NCI-H187 treated with DMSO at 0.1 percent for 48 hours (cell line): ENCODE data around the gene INF2.

ENCODE experiments used
- DNase-seq: peaks from one replicate; lab custom pipeline; 2025; lab: John Stamatoyannopoulos, UW

The INF2 gene

DNA sequence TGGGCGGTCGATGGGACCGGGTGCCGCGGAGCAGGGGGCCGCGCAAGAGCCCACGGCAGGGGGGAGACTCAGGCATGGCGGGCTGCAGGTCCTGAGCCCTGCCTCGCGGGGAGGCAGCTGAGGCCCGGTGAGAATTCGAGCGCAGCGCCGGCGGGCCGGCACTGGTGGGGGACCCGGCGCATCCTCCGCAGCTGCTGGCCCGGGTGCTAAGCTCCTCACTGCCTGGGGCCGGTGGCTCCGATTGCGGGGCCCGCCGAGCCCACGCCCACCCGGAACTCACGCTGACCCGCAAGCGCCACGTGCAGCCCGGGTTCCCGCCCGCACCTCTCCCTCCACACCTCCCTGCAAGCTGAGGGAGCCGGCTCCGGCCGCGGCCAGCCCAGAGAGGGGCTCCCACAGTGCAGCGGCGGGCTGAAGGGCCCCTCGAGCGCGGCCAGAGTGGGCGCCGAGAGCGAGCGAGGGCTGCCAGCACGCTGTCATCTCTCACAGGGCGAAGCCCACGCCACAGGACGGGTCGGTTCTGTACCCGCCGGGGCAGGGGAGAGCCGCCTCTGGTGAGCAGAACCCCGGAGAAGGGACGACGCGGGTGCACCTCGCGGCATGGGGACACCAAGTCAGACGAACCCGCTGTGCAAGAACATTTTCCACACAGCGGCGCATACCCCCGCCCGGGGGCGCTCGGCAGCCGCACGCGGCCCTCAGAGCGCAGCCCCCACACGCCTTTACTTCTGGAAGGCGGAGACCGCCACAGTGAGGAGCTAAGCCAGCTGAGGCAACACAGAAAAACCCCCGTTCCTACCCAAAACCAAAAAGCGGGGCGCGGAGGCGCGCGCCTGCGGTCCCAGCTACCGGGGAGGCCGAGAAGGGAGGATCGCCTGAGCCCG is 62.4 kb downstream of the INF2 start:
- DNase-seq: no peak

GRCh38 chr14:104752423-104752734 is 63.0 kb downstream of the INF2 start:
- no peak for DNase-seq

DNA sequence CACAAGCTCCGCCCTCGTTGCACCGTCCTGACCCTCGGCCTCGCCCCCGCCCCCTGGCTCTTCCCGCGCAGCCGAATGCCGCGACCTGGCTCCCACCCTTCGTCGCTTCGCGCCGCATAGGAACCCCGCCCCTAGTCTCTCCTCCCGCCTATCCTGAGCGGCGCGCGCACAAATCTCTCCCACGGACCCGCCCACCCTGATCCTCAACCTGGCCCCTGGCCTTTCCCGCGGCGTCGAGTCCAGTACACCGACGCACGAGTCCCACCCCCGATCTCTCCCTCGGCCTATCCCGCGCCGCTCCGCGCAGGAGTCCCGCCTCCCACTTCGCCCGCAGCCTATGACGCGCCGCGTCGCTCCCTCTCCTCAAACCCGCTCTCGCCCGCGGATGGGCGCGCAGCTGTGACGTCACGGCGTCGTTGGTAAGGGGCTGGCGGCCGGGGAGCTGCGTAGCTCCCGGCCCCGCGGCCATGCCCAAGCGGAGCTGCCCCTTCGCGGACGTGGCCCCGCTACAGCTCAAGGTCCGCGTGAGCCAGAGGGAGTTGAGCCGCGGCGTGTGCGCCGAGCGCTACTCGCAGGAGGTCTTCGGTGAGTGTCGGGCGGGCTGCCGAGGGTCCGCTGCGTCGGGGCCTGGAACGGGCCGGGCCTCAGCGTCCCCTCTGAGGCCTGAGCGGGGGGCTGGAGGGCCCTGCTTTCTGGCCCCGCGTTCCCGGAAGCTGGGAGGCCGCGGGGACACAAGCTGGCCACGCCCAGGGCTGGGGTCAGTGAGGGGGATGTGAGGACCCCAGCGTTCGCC is 63.5 kb downstream of the INF2 start, which contains the start of gene SIVA1:
Gene SIVA1 (plus strand): TSS at position 413 of the 793 bp plus-strand sequence. CDS start 55 bp downstream, at position 468.
- peak; percentile 97 for DNase-seq

GRCh38 chr14:104753528-104754212 is 64.3 kb downstream of the INF2 start:
- no peak for DNase-seq

GRCh38 chr14:104754213-104754851 is 64.9 kb downstream of the INF2 start:
- no peak for DNase-seq

DNA sequence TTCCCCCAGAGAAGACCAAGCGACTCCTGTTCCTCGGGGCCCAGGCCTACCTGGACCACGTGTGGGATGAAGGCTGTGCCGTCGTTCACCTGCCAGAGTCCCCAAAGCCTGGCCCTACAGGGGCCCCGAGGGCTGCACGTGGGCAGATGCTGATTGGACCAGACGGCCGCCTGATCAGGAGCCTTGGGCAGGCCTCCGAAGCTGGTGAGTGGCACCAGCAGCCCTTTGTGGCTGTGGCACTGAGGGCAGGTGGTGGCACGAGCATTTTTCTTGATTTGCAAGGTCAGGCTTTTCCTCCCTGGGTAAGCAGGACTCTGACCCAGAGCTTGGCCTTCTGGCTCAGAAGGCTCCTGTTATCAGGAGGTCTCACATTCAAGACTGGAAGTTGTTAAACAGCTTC is 66.2 kb downstream of the INF2 start:
- no peak for DNase-seq

DNA sequence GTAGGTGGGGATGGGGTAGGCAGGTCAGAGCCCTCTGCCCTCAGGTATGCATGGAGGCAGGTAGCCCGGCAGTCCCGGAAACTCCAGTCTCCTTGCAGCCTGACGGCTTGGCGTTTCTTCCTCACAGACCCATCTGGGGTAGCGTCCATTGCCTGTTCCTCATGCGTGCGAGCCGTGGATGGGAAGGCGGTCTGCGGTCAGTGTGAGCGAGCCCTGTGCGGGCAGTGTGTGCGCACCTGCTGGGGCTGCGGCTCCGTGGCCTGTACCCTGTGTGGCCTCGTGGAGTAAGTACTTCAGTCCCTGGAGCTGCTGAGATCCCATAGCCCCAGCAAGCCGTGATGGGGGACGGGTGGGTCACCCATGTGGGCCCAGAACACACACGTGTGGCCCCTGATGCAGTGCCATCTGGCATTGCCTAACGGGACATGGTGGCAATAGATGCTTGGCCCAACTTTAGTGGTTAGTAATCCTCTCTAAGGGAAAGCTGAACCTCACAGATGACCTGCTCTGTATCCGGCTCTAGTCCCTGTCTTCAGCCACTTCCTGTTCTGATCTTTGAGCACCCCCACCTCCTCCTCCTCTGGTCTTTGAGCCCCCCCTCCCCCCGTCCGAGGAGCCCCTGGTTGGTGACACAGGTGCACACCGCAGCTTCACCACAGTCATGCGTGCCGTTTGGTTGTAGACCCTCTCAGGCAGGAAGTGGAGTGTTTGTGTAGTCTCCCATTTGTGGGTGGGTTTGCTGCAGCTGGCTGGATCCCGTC is 67.2 kb downstream of the INF2 start:
- DNase-seq: no peak

GRCh38 chr14:104757238-104757585 is 67.8 kb downstream of the INF2 start:
- DNase-seq: no peak

GRCh38 chr14:104757681-104758392 is 68.4 kb downstream of the INF2 start:
- DNase-seq: no peak

GRCh38 chr14:104758981-104759969 is 69.9 kb downstream of the INF2 start:
- no peak for DNase-seq

DNA sequence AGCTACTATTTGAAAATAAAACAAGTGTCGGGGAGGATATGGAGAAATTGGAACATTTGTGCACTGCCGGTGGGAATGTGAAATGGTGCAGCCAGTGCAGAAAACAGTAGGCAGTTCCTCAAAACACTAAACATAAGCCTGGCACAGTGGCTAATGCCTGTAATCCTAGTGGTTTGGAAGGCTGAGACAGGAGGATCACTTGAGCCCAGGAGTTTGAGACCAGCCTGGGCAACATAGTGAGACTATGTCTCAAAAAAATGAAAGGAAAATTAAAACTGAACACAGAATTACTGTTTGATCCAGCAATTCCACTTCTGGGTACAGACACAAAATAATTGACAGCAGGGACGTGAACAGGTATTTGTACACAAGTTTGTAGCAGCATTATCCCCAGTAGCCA is 76.1 kb downstream of the INF2 start:
- no peak for DNase-seq

- no peak for DNase-seq
These were observed 76.9 kb downstream of the INF2 start for GRCh38 chr14:104766256-104766862.

DNA sequence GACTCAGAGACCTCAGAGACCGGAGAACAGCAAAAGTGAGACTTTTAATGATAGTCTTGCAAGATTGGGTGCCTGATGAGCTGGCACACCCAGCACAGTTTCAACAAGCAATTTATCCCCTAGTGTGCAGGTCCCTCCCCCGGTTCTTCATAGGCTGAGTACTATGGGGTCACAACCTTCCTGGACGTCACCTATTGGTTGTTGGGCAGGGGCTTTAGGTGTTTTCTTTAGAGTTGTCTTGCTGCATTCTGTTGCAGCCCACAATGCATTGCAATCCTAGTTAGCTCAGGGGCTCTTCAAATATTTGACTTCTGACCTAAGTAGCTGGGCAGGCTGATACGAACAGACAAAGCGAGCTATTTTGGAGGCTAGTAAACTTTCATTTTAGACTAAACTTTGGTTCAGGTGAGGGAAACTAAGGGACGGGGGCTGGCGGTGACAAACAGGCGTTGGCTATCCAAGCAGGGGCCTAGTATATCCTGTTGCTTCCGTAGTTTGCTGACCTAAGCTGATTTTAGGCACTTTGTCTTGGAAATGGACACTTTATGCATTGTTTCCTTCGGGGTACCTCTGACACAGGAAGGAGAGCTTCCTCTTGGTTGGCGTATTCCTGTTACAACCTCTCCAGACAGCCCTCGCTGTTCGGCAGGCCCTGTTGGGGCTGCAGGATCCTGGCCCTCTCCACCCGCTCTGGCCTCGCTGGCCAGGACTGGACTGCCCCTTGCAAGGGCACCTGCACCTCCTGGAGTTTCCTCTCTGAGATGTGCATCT is 77.6 kb downstream of the INF2 start:
- DNase-seq: no peak

DNA sequence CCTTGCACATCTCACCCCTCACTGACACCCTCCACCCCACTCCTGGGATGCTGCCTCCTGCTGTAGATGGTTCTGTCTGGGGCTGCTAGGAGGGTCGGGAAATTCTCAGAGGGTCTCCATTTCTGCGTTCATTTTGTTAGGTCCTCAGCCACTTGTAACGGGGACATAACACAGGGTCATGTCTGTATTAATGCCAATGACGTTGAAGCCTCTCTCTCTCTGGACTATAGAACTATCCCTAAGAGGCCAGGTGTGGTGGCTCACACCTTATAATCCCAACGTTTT is 78.2 kb downstream of the INF2 start:
- no peak for DNase-seq

GRCh38 chr14:104768437-104769323 is 79.3 kb downstream of the INF2 start:
- no peak for DNase-seq

- DNase-seq: no peak
These were observed 80.1 kb downstream of the INF2 start for GRCh38 chr14:104769324-104770071.

GRCh38 chr14:104770072-104770579 is 80.7 kb downstream of the INF2 start:
- DNase-seq: no peak
